SK-N-SH (cell line): ENCODE results near the gene ZNF341.

Experiments used
- EP300 ChIP-seq, 2 experiments: IDR thresholded peaks; 2 replicates each; pipeline versions ENCODE4 v1.4.0 to v1.6.1; 2012; ENCODE audit warnings: borderline replicate concordance in 1 of 2, low read depth in 1 of 2, low read length in 1 of 2
- EZH2phosphoT487 ChIP-seq: fragments of 200-600 bp; sonication (generic); IDR thresholded peaks from 2 replicates; pipeline ENCODE4 v1.6.1; 2017; ENCODE audit warnings: low read depth, mixed run types, mild to moderate bottlenecking, antibody characterized with exemption, moderate library complexity, borderline replicate concordance
- FOXM1 ChIP-seq: IDR thresholded peaks from 2 replicates; pipeline ENCODE4 v1.4.0; 2012; ENCODE audit warnings: low read depth, mild to moderate bottlenecking
- JUND ChIP-seq: IDR thresholded peaks from 2 replicates; pipeline ENCODE4 v1.4.0; 2012
- POLR2AphosphoS5 ChIP-seq: IDR thresholded peaks from 2 replicates; pipeline ENCODE4 v1.6.1; 2012; ENCODE audit warnings: low read depth, low read length
- RAD21 ChIP-seq: IDR thresholded peaks from 2 replicates; pipeline ENCODE4 v1.6.1; 2012; ENCODE audit warnings: mild to moderate bottlenecking, low read length
- RCOR1 ChIP-seq: fragments of 150-350 bp; IDR thresholded peaks from 2 replicates; pipeline ENCODE4 v1.6.1; 2017; ENCODE audit warnings: antibody characterized with exemption, low read length
- TAF1 ChIP-seq: IDR thresholded peaks from 2 replicates; pipeline ENCODE4 v1.6.1; 2012; ENCODE audit warnings: low read depth, mild to moderate bottlenecking, low read length, moderate library complexity, borderline replicate concordance
- TF ChIP-seq, protein P1 (sequence below): fragments of 200-600 bp; sonication (generic); IDR thresholded peaks from 2 replicates; pipeline ENCODE4 v1.6.1; 2017; ENCODE audit warnings: antibody characterized with exemption, mild to moderate bottlenecking, moderate library complexity
- TF ChIP-seq, protein P2 (sequence below): IDR thresholded peaks from 2 replicates; pipeline ENCODE4 v1.4.0; 2012; ENCODE audit warnings: low read depth, borderline replicate concordance

DNA sequence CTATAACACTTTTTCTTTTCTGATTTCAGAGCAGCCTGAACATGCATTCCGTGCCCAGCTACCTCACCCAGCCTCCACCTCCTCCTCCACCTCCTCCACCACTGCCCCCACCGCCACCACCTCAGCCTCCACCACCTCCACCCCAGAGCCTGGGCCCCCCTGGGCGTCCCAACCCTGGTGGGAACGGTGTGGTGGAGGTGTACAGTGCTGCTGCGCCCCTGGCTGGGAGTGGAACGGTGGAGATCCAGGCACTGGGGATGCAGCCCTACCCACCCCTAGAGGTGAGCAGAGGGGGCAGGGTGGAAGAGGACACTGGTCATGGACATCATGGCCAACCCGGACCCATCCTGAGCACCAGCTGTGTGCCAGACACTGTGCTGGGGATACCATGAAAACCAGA, 21.3 kb downstream of the ZNF341 start:
- TF ChIP-seq, protein P1, sequence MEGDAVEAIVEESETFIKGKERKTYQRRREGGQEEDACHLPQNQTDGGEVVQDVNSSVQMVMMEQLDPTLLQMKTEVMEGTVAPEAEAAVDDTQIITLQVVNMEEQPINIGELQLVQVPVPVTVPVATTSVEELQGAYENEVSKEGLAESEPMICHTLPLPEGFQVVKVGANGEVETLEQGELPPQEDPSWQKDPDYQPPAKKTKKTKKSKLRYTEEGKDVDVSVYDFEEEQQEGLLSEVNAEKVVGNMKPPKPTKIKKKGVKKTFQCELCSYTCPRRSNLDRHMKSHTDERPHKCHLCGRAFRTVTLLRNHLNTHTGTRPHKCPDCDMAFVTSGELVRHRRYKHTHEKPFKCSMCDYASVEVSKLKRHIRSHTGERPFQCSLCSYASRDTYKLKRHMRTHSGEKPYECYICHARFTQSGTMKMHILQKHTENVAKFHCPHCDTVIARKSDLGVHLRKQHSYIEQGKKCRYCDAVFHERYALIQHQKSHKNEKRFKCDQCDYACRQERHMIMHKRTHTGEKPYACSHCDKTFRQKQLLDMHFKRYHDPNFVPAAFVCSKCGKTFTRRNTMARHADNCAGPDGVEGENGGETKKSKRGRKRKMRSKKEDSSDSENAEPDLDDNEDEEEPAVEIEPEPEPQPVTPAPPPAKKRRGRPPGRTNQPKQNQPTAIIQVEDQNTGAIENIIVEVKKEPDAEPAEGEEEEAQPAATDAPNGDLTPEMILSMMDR: no peak
- TF ChIP-seq EP300 (IDR thresholded peaks at IDR 0.05; ENCODE audit: borderline replicate concordance in 1 of 2, low read depth in 1 of 2, low read length in 1 of 2) (no peak), TAF1 (no peak), FOXM1 (no peak), RCOR1 (no peak), JUND (no peak), POLR2AphosphoS5 (no peak), EZH2phosphoT487 (no peak), RAD21 (no peak)
- TF ChIP-seq, protein P2, sequence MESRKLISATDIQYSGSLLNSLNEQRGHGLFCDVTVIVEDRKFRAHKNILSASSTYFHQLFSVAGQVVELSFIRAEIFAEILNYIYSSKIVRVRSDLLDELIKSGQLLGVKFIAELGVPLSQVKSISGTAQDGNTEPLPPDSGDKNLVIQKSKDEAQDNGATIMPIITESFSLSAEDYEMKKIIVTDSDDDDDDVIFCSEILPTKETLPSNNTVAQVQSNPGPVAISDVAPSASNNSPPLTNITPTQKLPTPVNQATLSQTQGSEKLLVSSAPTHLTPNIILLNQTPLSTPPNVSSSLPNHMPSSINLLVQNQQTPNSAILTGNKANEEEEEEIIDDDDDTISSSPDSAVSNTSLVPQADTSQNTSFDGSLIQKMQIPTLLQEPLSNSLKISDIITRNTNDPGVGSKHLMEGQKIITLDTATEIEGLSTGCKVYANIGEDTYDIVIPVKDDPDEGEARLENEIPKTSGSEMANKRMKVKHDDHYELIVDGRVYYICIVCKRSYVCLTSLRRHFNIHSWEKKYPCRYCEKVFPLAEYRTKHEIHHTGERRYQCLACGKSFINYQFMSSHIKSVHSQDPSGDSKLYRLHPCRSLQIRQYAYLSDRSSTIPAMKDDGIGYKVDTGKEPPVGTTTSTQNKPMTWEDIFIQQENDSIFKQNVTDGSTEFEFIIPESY: no peak
